Colonic mucosa (tissue), 4 donors: Measurements from ENCODE around the gene SRSF5. TPM values are rescaled to one million over a fixed set of nuclear protein-coding genes. Genes with fewer than 3 reads are reported as not detected.

ENCODE experiments used
- DNase-seq: peaks from one replicate; pipeline ENCODE4 v3.0.0-alpha.2; 2020
- H3K27ac ChIP-seq: fragments of 200-600 bp; one replicate; pipeline ENCODE4 v1.8.0; 2021
- H3K27me3 ChIP-seq: fragments of 200-600 bp; one replicate; pipeline ENCODE4 v1.8.0; 2021
- H3K36me3 ChIP-seq: fragments of 200-600 bp; one replicate; pipeline ENCODE4 v1.8.0; 2021
- H3K4me1 ChIP-seq: fragments of 200-600 bp; one replicate; pipeline ENCODE4 v1.8.0; 2021; ENCODE audit warnings: mild to moderate bottlenecking
- H3K4me3 ChIP-seq: fragments of 200-600 bp; one replicate; pipeline ENCODE4 v1.8.0; 2021
- H3K9ac ChIP-seq, 2 donors: one replicate each; pipeline ENCODE4 v1.7.0; 2013; ENCODE audit warnings: control low read depth in 2 of 2, low read depth in 2 of 2, low read length in 2 of 2
- H3K9me3 ChIP-seq: fragments of 200-600 bp; one replicate; pipeline ENCODE4 v1.8.0; 2021
- intact Hi-C: fragments of 100-400 bp; cut with DNase I; formaldehyde crosslinking; loops from one replicate; pipeline ENCODE4 v1.14.1; 2022
- total RNA-seq, 2 donors: library from RNA; stranded (reverse); fragmentation: NEBNext Ultra II Directional in 1 of 2; extraction: Animal tissue kit (Norgen Biotek cat#: 25700) in 1 of 2; gene quantifications; one replicate each; pipeline ENCODE4 v1.2.1, GENCODE V29; 2021
- TF ChIP-seq, protein P1 (sequence below): fragments of 200-600 bp; IDR thresholded peaks from one replicate; pipeline ENCODE4 v1.8.0; 2022; ENCODE audit warnings: antibody characterized with exemption, mild to moderate bottlenecking
- donor health status: healthy.
- donor health status: DM: no; HTN: no; CAD: no.
- donor health status: DM: no; HTN: no; CAD: no.

Gene SRSF5
- total RNA-seq, 2 donors from 2014 or later, result 198 to 206 TPM

DNA sequence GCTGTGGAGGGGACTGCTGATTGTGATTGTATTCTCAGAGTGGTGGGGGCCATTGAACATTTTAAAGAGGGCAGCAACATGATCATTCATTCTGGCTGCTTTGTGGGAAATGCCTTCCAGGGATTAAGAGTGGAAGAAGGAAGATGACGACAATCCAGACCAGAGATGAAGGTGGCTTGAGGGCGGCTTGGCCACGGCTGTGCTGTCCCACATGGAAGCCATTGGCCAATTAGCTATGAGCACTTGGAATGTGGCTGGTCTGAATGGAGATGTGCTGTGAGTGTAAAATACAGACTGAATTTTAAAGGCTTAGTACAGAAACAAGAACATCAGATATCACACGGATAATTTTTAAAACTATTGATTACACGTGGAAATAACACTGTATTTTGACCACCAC, 49.3 kb downstream of the SRSF5 start:
- H3K9ac ChIP-seq, result no peak overlapping the region
- H3K9me3 ChIP-seq, result no peaks in the 10 kb centered on the region
- TF ChIP-seq, protein P1, sequence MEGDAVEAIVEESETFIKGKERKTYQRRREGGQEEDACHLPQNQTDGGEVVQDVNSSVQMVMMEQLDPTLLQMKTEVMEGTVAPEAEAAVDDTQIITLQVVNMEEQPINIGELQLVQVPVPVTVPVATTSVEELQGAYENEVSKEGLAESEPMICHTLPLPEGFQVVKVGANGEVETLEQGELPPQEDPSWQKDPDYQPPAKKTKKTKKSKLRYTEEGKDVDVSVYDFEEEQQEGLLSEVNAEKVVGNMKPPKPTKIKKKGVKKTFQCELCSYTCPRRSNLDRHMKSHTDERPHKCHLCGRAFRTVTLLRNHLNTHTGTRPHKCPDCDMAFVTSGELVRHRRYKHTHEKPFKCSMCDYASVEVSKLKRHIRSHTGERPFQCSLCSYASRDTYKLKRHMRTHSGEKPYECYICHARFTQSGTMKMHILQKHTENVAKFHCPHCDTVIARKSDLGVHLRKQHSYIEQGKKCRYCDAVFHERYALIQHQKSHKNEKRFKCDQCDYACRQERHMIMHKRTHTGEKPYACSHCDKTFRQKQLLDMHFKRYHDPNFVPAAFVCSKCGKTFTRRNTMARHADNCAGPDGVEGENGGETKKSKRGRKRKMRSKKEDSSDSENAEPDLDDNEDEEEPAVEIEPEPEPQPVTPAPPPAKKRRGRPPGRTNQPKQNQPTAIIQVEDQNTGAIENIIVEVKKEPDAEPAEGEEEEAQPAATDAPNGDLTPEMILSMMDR, result no peak
- H3K4me1 ChIP-seq, result no peaks in the 10 kb centered on the region
- no peak overlapping the region for H3K27ac ChIP-seq
- H3K27me3 ChIP-seq, result no peaks in the 10 kb centered on the region
- no peak for DNase-seq
- no peaks in the 10 kb centered on the region for H3K36me3 ChIP-seq
- no peak overlapping the region for H3K4me3 ChIP-seq
- intact Hi-C loops, result loop anchor here (5.0 kb wide), 3 partner anchors 89 to 501 kb away; no protein-coding TSS in a partner anchor

DNA sequence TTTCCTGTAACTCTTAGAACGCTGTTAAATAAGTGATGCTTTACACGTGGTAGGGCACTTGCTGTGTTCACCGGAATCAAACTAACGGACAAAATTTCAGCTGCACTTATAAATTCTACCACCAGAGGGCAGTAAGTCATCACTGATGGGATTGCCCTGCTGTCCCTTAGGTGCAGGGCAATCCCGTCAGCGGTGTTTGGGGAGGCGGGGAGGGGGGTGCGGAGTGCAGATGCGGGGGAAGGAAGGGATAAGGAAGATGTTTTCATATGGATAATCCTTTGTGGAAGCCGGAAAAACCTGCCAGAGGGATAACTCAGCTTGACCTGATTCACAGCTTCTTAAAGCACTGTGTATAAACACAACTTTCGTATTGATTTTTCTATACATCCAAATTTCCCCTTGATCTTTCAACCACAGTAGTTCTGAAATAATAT, 51.8 kb downstream of the SRSF5 start:
- intact Hi-C loops, result loop anchor here (2.0 to 5.0 kb wide), 4 partner anchors 91 to 499 kb away; no protein-coding TSS in a partner anchor

DNA sequence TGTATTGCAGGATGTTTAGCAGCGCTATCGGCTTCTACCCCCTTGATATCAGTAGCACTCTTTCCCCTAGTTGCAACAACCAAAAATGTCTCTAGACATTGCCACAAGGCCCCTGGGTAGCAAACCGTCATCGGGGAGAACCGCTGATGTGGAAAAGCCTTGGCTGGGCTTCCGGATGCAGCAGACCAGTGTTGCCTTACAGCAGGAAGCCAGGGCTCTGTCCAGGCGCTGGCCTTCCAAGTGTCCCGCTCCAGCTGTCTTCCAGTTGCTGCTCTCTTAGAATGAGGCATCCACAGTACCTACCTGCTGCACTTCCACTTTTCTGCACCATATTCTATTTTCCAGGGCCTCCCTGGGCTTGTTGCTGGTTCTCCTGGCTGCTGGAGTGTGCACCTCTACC, 52.7 kb downstream of the SRSF5 start:
- DNase-seq, result no peak
- H3K36me3 ChIP-seq, result no peaks in the 10 kb centered on the region
- H3K27me3 ChIP-seq, result no peaks in the 10 kb centered on the region
- no peak overlapping the region for H3K4me3 ChIP-seq
- H3K4me1 ChIP-seq, result no peaks in the 10 kb centered on the region
- no peaks in the 10 kb centered on the region for H3K9me3 ChIP-seq
- intact Hi-C loops, result loop anchor here (2.0 to 5.0 kb wide), 4 partner anchors 92 to 498 kb away; no protein-coding TSS in a partner anchor
- no peak overlapping the region for H3K9ac ChIP-seq
- TF ChIP-seq, protein P1, result no peak
- no peak overlapping the region for H3K27ac ChIP-seq

More for the DNA sequence above, 51.8 kb downstream of the SRSF5 start:
- H3K4me1 ChIP-seq, result no peaks in the 10 kb centered on the region
- no peak overlapping the region for H3K27ac ChIP-seq
- H3K36me3 ChIP-seq, result no peaks in the 10 kb centered on the region
- no peak overlapping the region for H3K4me3 ChIP-seq
- peak; percentile 52 for DNase-seq
- H3K9ac ChIP-seq, result no peak overlapping the region
- no peaks in the 10 kb centered on the region for H3K27me3 ChIP-seq
- TF ChIP-seq, protein P1, result peak; percentile 90
- no peaks in the 10 kb centered on the region for H3K9me3 ChIP-seq

DNA sequence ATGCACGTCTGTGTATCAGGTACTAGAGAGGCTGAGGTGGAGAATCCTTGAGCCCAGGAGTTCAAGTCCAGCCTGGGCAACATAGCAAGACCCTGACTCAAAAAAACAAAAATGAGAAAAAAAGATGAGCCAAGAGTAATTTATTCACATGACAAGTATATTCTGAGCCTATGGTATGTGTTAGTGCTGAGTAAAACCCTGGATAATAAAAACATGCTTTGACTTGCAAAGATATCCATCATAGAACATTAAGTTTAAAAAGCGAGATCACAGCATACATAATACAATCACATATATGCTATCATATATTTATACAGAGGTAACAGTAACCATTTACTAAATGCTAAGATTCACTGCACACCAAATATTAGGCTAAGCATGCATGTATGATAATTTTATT, 54.0 kb downstream of the SRSF5 start:
- Histone ChIP-seq H3K4me3 (no peak overlapping the region), H3K4me1 (no peaks in the 10 kb centered on the region), H3K27ac (no peak overlapping the region), H3K36me3 (no peaks in the 10 kb centered on the region), H3K27me3 (no peaks in the 10 kb centered on the region), H3K9me3 (no peaks in the 10 kb centered on the region), H3K9ac (no peak overlapping the region)
- TF ChIP-seq, protein P1, result no peak
- DNase-seq, result no peak
- intact Hi-C loops, result no loop called here

Other genes with a start within 250 kb of the SRSF5 start
- not detected for gene CCDC177, start 192.3 kb upstream of the SRSF5 start, total RNA-seq
- gene SUSD6, start 155.5 kb upstream of the SRSF5 start, total RNA-seq, result 10 to 100 TPM; 27.3 to 70.3 TPM
- gene SLC10A1, start 30.1 kb downstream of the SRSF5 start, total RNA-seq, result not detected
- under 1 TPM; 0.50 to 0.67 TPM for gene SMOC1, start 112.3 kb downstream of the SRSF5 start, total RNA-seq